Pancreas (tissue), 10 donors: Measurements from ENCODE around the gene CDC34. TPM values are rescaled to one million over a fixed set of nuclear protein-coding genes. Genes with fewer than 3 reads are reported as not detected.

Source experiments
- ATAC-seq, 4 donors: fragments of 200-7000 bp; cut with Tn5 transposase; one replicate each; pipeline versions ENCODE4 v1.8.0 to v1.9.1; 2020; ENCODE audit warnings: mild to moderate bottlenecking in 4 of 4, moderate library complexity in 4 of 4
- DNase-seq, 6 donors: peaks; one replicate each; pipeline ENCODE4 v3.0.0-alpha.2; 2020
- FAIRE-seq: peaks from 2 replicates; lab custom pipeline; 2012; peaks lifted over from hg19 to GRCh38; lab: Jason Lieb, UNC
- H3K27ac ChIP-seq, 4 donors: fragments of 200-600 bp; sonication (generic); 1 replicate in 3 of 4; 2 replicates in 1 of 4; pipeline versions ENCODE4 v1.5.0 to v1.8.0; 2020
- H3K27me3 ChIP-seq, 4 donors: fragments of 200-600 bp; one replicate each; pipeline ENCODE4 v1.8.0; 2021
- H3K36me3 ChIP-seq, 3 donors: fragments of 200-600 bp; sonication (generic) in 1 of 3; one replicate each; pipeline versions ENCODE4 v1.5.0 to v1.8.0; 2020 to 2021
- H3K4me1 ChIP-seq, 3 donors: fragments of 200-600 bp; one replicate each; pipeline ENCODE4 v1.8.0; 2021
- H3K4me3 ChIP-seq, 4 donors: fragments of 200-600 bp; sonication (generic) in 2 of 4; one replicate each; pipeline versions ENCODE4 v1.5.0 to v1.8.0; 2020 to 2021
- H3K9me3 ChIP-seq, 4 donors: fragments of 200-600 bp; one replicate each; pipeline ENCODE4 v1.8.0; 2021
- CTCF ChIP-seq, 4 donors: fragments of 200-600 bp; sonication (generic) in 3 of 4; IDR thresholded peaks; one replicate each; pipeline versions ENCODE4 v1.5.0 to v1.8.0; 2021; ENCODE audit warnings: antibody characterized with exemption in 4 of 4
- WGBS, 2 donors: extraction: QIAGEN DNeasy Blood & Tissue Kit; methylation state at CpG; one replicate each; pipeline ENCODE4 v1.1.7; 2013; 5-methylcytosine and 5-hydroxymethylcytosine counted together
- intact Hi-C, 3 donors: fragments of 100-400 bp; cut with DNase I; formaldehyde crosslinking; loops; one replicate each; pipeline versions ENCODE4 v1.11.1 to v1.14.2; 2022
- polyA plus RNA-seq, 2 donors: library from polyadenylated mRNA; stranded (reverse); fragments of 200-250 nt; gene quantifications; one replicate each; pipeline ENCODE4 v1.2.3, GENCODE V29; 2013
- total RNA-seq, 6 donors: library from RNA; stranded (reverse); fragmentation: NEBNext Ultra II Directional in 4 of 6; extraction: Animal tissue kit (Norgen Biotek cat#: 25700) in 4 of 6; gene quantifications; one replicate each; pipeline versions ENCODE4 v1.2.1 to v1.2.4, GENCODE V29; 2021 to 2023
- donor health status: healthy with polysubstance abuse.
- donor health status: DM: no; HTN: no; CAD: no; lungs with moderate emphysema.
- donor health status: DM: no; HTN: no; CAD: no.
- donor health status: control.
- donor health status: control.
- donor health status: Bipolar disorder and iron deficiency.
- donor health status: DM: yes; HTN: yes; CAD: no.
- donor health status: DM: no; HTN: no; CAD: no.
- donor health status: DM: no; HTN: no; CAD: no.
- donor health status: DM: yes; HTN: yes; CAD: no.

The CDC34 gene
- total RNA-seq (10 to 100 TPM; 26.2 to 49.4 (median 39.1) TPM), polyA plus RNA-seq (100 to 1,000 TPM in 1 of 2 donors, 10 to 100 TPM in 1; 80.0 to 107 TPM)

- WGBS, 2 donors, result 1% methylated on average over 59 to 84 of the region's 84 CpGs
- no peak for TF ChIP-seq CTCF (IDR thresholded peaks at IDR 0.05)
- peak; percentile 3 to 8 (median 5) for ATAC-seq
- Histone ChIP-seq H3K36me3 (peaks cover 0 to 10% (median 6%) of the 10 kb centered on the region in 3 donors), H3K27me3 (no peaks in the 10 kb centered on the region), H3K27ac (peak within 1 kb of the TSS; percentile 78 to 94 (median 86)), H3K4me3 (peak within 1 kb of the TSS; percentile 93 to 100 (median 96)), H3K4me1 (peaks cover 7 to 23% (median 13%) of the 10 kb centered on the region in 3 donors), H3K9me3 (no peaks in the 10 kb centered on the region)
- DNase-seq, result peak in 1 of 6 donors; percentile 59
- intact Hi-C loops, result no loop called here
- FAIRE-seq, result no peak
Observed at GRCh38 chr19:531753-532560, at the start of gene CDC34. Gene CDC34, plus strand, starts transcription at chr19:531760. Its CDS starts 172 bp downstream, at chr19:531932.

- no peak for TF ChIP-seq CTCF (IDR thresholded peaks at IDR 0.05)
- Histone ChIP-seq H3K4me3 (no peak overlapping the region), H3K9me3 (no peaks in the 10 kb centered on the region), H3K4me1 (no peaks in the 10 kb centered on the region), H3K36me3 (no peaks in the 10 kb centered on the region), H3K27ac (no peak overlapping the region), H3K27me3 (no peaks in the 10 kb centered on the region)
- intact Hi-C loops, result no loop called here
- DNase-seq (peak in 1 of 6 donors; percentile 61), ATAC-seq (peak in 1 of 4 donors; percentile 14), FAIRE-seq (no peak)
- 40 to 46% methylated on average over 20 of the region's 20 CpGs for WGBS, 2 donors
Observed at GRCh38 chr19:482186-483041, 49.1 kb upstream of the CDC34 start.

GRCh38 chr19:483332-484072 is 48.1 kb upstream of the CDC34 start:
- H3K9me3 ChIP-seq, result no peaks in the 10 kb centered on the region
- no peaks in the 10 kb centered on the region for H3K36me3 ChIP-seq
- peak in 1 of 6 donors; percentile 62 for DNase-seq
- no peak for FAIRE-seq
- ATAC-seq, result no peak
- H3K4me3 ChIP-seq, result no peak overlapping the region
- intact Hi-C loops, result no loop called here
- no peaks in the 10 kb centered on the region for H3K27me3 ChIP-seq
- no peak overlapping the region for H3K27ac ChIP-seq
- no peaks in the 10 kb centered on the region for H3K4me1 ChIP-seq
- no peak for TF ChIP-seq CTCF (IDR thresholded peaks at IDR 0.05)
- 30 to 35% methylated on average over 19 to 21 of the region's 21 CpGs for WGBS, 2 donors

- FAIRE-seq (no peak), ATAC-seq (no peak), DNase-seq (peak in 1 of 6 donors; percentile 56)
- H3K4me1 ChIP-seq, result peaks cover 0 to under 1% (median 0%) of the 10 kb centered on the region in 3 donors
- intact Hi-C loops, result no loop called here
- no peak for TF ChIP-seq CTCF (IDR thresholded peaks at IDR 0.05)
- WGBS, 2 donors, result 52 to 57% methylated on average over 14 to 15 of the region's 15 CpGs
- H3K36me3 ChIP-seq, result no peaks in the 10 kb centered on the region
- H3K4me3 ChIP-seq, result no peak overlapping the region
- no peaks in the 10 kb centered on the region for H3K27me3 ChIP-seq
- no peaks in the 10 kb centered on the region for H3K9me3 ChIP-seq
- H3K27ac ChIP-seq, result no peak overlapping the region
Observed at GRCh38 chr19:484494-484893, 47.1 kb upstream of the CDC34 start.
